WTC11 (cell line): ENCODE results near the gene STYXL2. TPM values are rescaled to one million over a fixed set of nuclear protein-coding genes. Genes with fewer than 3 reads are reported as not detected.

Experiments used
- ATAC-seq: fragments of 200-7000 bp; cut with Tn5 transposase; 2 replicates; pipeline ENCODE4 v1.10.0; 2021; ENCODE audit warnings: mild to moderate bottlenecking, moderate library complexity
- CTCF ChIA-PET: fragments of 300-600 bp; sonication (Branson Sonifier 250); formaldehyde crosslinking; loops from one replicate; lab custom pipeline; 2021; ENCODE audit warnings: antibody characterized with exemption; lab: Charles Lee
- POLR2A ChIA-PET: fragments of 350-600 bp; sonication (Branson Sonifier 250); formaldehyde crosslinking; loops from one replicate; lab custom pipeline; 2021; ENCODE audit warnings: antibody characterized with exemption; lab: Charles Lee
- DNase-seq: peaks from one replicate; pipeline ENCODE4 v3.0.0; 2021; ENCODE audit warnings: low spot score
- H3K27ac Mint-ChIP-seq: 2 replicates; pipeline ENCODE4 v1.8.0; 2021; ENCODE audit warnings: mixed read lengths
- H3K27me3 Mint-ChIP-seq: 2 replicates; pipeline ENCODE4 v1.8.0; 2021; ENCODE audit warnings: low read depth, mild to moderate bottlenecking, moderate library complexity, mixed read lengths
- H3K36me3 Mint-ChIP-seq: 2 replicates; pipeline ENCODE4 v1.8.0; 2021; ENCODE audit warnings: mixed read lengths
- H3K4me1 Mint-ChIP-seq: 2 replicates; pipeline ENCODE4 v1.8.0; 2022; ENCODE audit warnings: mixed read lengths
- H3K4me3 Mint-ChIP-seq: 2 replicates; pipeline ENCODE4 v1.8.0; 2021; ENCODE audit warnings: mild to moderate bottlenecking, moderate library complexity, mixed read lengths
- H3K9me3 Mint-ChIP-seq: 2 replicates; pipeline ENCODE4 v1.8.0; 2021; ENCODE audit warnings: mixed read lengths
- AFF4 ChIP-seq: sonication (generic); formaldehyde crosslinking; IDR thresholded peaks from 2 replicates; pipeline ENCODE4 v1.8.1; 2023; ENCODE audit warnings: mild to moderate bottlenecking, missing genetic modification reagents, borderline replicate concordance
- ATF1 ChIP-seq: sonication (generic); formaldehyde crosslinking; IDR thresholded peaks from 2 replicates; pipeline ENCODE4 v1.8.1; 2023; ENCODE audit warnings: mild to moderate bottlenecking, moderate library complexity, missing genetic modification reagents
- ELF4 ChIP-seq: sonication (generic); formaldehyde crosslinking; IDR thresholded peaks from 2 replicates; pipeline ENCODE4 v1.8.1; 2022; ENCODE audit warnings: low read depth, mild to moderate bottlenecking, moderate library complexity, missing genetic modification reagents
- ESRRA ChIP-seq: sonication (generic); formaldehyde crosslinking; IDR thresholded peaks from 2 replicates; pipeline ENCODE4 v1.8.1; 2022; ENCODE audit warnings: mild to moderate bottlenecking, missing genetic modification reagents, borderline replicate concordance
- FOXJ3 ChIP-seq: sonication (generic); formaldehyde crosslinking; IDR thresholded peaks from 2 replicates; pipeline ENCODE4 v1.9.0; 2021; ENCODE audit warnings: missing genetic modification reagents, mild to moderate bottlenecking, borderline replicate concordance
- FOXP4 ChIP-seq: sonication (generic); formaldehyde crosslinking; IDR thresholded peaks from 2 replicates; pipeline ENCODE4 v1.8.0; 2022; ENCODE audit warnings: mild to moderate bottlenecking, missing genetic modification reagents
- GABPB1 ChIP-seq: sonication (generic); formaldehyde crosslinking; IDR thresholded peaks from 2 replicates; pipeline ENCODE4 v1.8.1; 2023; ENCODE audit warnings: mild to moderate bottlenecking, missing genetic modification reagents
- JUN ChIP-seq: sonication (generic); formaldehyde crosslinking; IDR thresholded peaks from 2 replicates; pipeline ENCODE4 v1.8.0; 2023; ENCODE audit warnings: mild to moderate bottlenecking, missing genetic modification reagents
- NFYB ChIP-seq: sonication (generic); formaldehyde crosslinking; conservative IDR thresholded peaks from 2 replicates; pipeline ENCODE4 v1.8.0; 2022; ENCODE audit warnings: low read depth, missing genetic modification reagents
- OVOL2 ChIP-seq: fragments of 250-450 bp; sonication (Bioruptor Pico); IDR thresholded peaks from 2 replicates; pipeline ENCODE4 v1.9.0; 2021; ENCODE audit warnings: mild to moderate bottlenecking, borderline replicate concordance
- TEAD1 ChIP-seq: sonication (generic); formaldehyde crosslinking; IDR thresholded peaks from 2 replicates; pipeline ENCODE4 v1.8.0; 2022; ENCODE audit warnings: mild to moderate bottlenecking, missing genetic modification reagents
- ZBTB43 ChIP-seq: sonication (generic); formaldehyde crosslinking; IDR thresholded peaks from 2 replicates; pipeline ENCODE4 v1.8.1; 2023; ENCODE audit warnings: mild to moderate bottlenecking, missing genetic modification reagents
- ZNF121 ChIP-seq: sonication (generic); formaldehyde crosslinking; IDR thresholded peaks from 2 replicates; pipeline ENCODE4 v1.8.0; 2023; ENCODE audit warnings: missing genetic modification reagents
- ZNF281 ChIP-seq: sonication (generic); formaldehyde crosslinking; IDR thresholded peaks from 2 replicates; pipeline ENCODE4 v1.8.0; 2023; ENCODE audit warnings: mild to moderate bottlenecking, missing genetic modification reagents
- ZNF416 ChIP-seq: fragments of 250-450 bp; sonication (Bioruptor Pico); IDR thresholded peaks from 2 replicates; pipeline ENCODE4 v1.9.0; 2021; ENCODE audit warnings: mild to moderate bottlenecking, inconsistent platforms
- ZNF512 ChIP-seq: sonication (generic); formaldehyde crosslinking; IDR thresholded peaks from 2 replicates; pipeline ENCODE4 v1.8.1; 2022; ENCODE audit warnings: missing genetic modification reagents, borderline replicate concordance
- ZSCAN18 ChIP-seq: fragments of 250-450 bp; sonication (Bioruptor Pico); IDR thresholded peaks from 2 replicates; pipeline ENCODE4 v2.1.2; 2022; ENCODE audit warnings: mild to moderate bottlenecking, moderate library complexity
- total RNA-seq: library from RNA; stranded (reverse); gene quantifications from 3 replicates; pipeline ENCODE4 v1.2.3, GENCODE V29; 2021

STYXL2 gene
- total RNA-seq, 1 experiment from 2014 or later: 0.59 TPM

GRCh38 chr1:167088746-167089417 lies 5.0 kb upstream of the STYXL2 start:
- H3K27ac Mint-ChIP-seq: no peak overlapping the region
- H3K27me3 Mint-ChIP-seq: no peaks in the 10 kb centered on the region; the same call in 1 of the 2 replicates
- H3K4me1 Mint-ChIP-seq: peaks cover 11% of the 10 kb centered on the region
- ChIA-PET POLR2A (no interaction called here), CTCF (no interaction called here)
- TF ChIP-seq NFYB (CRISPR knock-in tag) (no peak), FOXP4 (CRISPR knock-in tag) (no peak), FOXJ3 (no peak), AFF4 (CRISPR knock-in tag) (no peak), ZNF512 (no peak)
- no peaks in the 10 kb centered on the region for H3K9me3 Mint-ChIP-seq
- no peak overlapping the region for H3K4me3 Mint-ChIP-seq
- ATAC-seq (no peak), DNase-seq (no peak)
- no peaks in the 10 kb centered on the region for H3K36me3 Mint-ChIP-seq

GRCh38 chr1:167089939-167090313 lies 3.9 kb upstream of the STYXL2 start:
- TF ChIP-seq ZSCAN18 (CRISPR knock-in tag) (no peak), TEAD1 (no peak), GABPB1 (CRISPR knock-in tag) (no peak), ESRRA (CRISPR knock-in tag) (no peak), ZBTB43 (CRISPR knock-in tag) (no peak), ELF4 (no peak), FOXP4 (CRISPR knock-in tag) (no peak), ATF1 (CRISPR knock-in tag) (no peak), FOXJ3 (no peak), ZNF281 (CRISPR knock-in tag) (no peak), OVOL2 (no peak), JUN (no peak), ZNF121 (CRISPR knock-in tag) (no peak), ZNF416 (CRISPR knock-in tag) (no peak)
- no peaks in the 10 kb centered on the region for H3K9me3 Mint-ChIP-seq
- H3K36me3 Mint-ChIP-seq: no peaks in the 10 kb centered on the region
- no peak overlapping the region for H3K27ac Mint-ChIP-seq
- peaks cover 22% of the 10 kb centered on the region for H3K4me1 Mint-ChIP-seq
- no peak overlapping the region for H3K4me3 Mint-ChIP-seq
- POLR2A ChIA-PET: no interaction called here
- no peaks in the 10 kb centered on the region; the same call in 1 of the 2 replicates for H3K27me3 Mint-ChIP-seq
- CTCF ChIA-PET: interaction anchor here (0.6 kb wide), 1 partner anchor 993 kb away, joined by 3 read pairs; no protein-coding TSS in a partner anchor
- DNase-seq: no peak
- ATAC-seq: no peak
